NCI-H146 (cell line): Measurements from ENCODE around the gene C16orf87.
"Not testable (repeated sequence)": the region's sequence is repeated elsewhere in the genome, so short reads cannot be mapped to it uniquely, and the experiment has no call there.

Experiments used
- DNase-seq: peaks from one replicate; lab custom pipeline; 2025; lab: John Stamatoyannopoulos, UW

Gene C16orf87

GRCh38 chr16:46830902-46831647 lies at the start of gene C16orf87:
TSS of gene C16orf87 (minus strand) at chr16:46831180. CDS start at chr16:46831149, 31 bp downstream.
- DNase-seq = peak; percentile 88

GRCh38 chr16:46875243-46875642 lies 44.3 kb upstream of the C16orf87 start:
- DNase-seq = no peak

- no peak for DNase-seq
Measured at GRCh38 chr16:46873201-46873600, 42.2 kb upstream of the C16orf87 start.

- DNase-seq = no peak
Measured at GRCh38 chr16:46871597-46871996, 40.6 kb upstream of the C16orf87 start.

- DNase-seq = not testable (repeated sequence)
Measured at GRCh38 chr16:46868891-46869290, 37.9 kb upstream of the C16orf87 start.

- DNase-seq = not testable (repeated sequence)
Measured at GRCh38 chr16:46867486-46867885, 36.5 kb upstream of the C16orf87 start.

- no peak for DNase-seq
Measured at GRCh38 chr16:46866286-46866685, 35.3 kb upstream of the C16orf87 start.

- DNase-seq = no peak
Measured at GRCh38 chr16:46862555-46863447, 31.8 kb upstream of the C16orf87 start.

GRCh38 chr16:46859719-46860152 lies 28.8 kb upstream of the C16orf87 start:
- no peak for DNase-seq

- DNase-seq = no peak
Measured at GRCh38 chr16:46858151-46858550, 27.2 kb upstream of the C16orf87 start.

- peak; percentile 41 for DNase-seq
Measured at GRCh38 chr16:46857368-46857945, 26.5 kb upstream of the C16orf87 start.

GRCh38 chr16:46855389-46855788 lies 24.4 kb upstream of the C16orf87 start:
- no peak for DNase-seq

- no peak for DNase-seq
Measured at GRCh38 chr16:46854846-46855245, 23.9 kb upstream of the C16orf87 start.

- peak; percentile 71 for DNase-seq
Measured at GRCh38 chr16:46853713-46854443, 22.9 kb upstream of the C16orf87 start.

GRCh38 chr16:46852130-46852529 lies 21.1 kb upstream of the C16orf87 start:
- DNase-seq = no peak

- no peak for DNase-seq
Measured at GRCh38 chr16:46850619-46851555, 19.9 kb upstream of the C16orf87 start.

- peak; percentile 10 for DNase-seq
Measured at GRCh38 chr16:46848768-46849764, 18.1 kb upstream of the C16orf87 start.

- no peak for DNase-seq
Measured at GRCh38 chr16:46845952-46846351, 15.0 kb upstream of the C16orf87 start.

GRCh38 chr16:46844771-46845170 lies 13.8 kb upstream of the C16orf87 start:
- DNase-seq = no peak
